HG02981 (cell line): ENCODE data around the gene SSC5D.
"Not testable (repeated sequence)": the region's sequence is repeated elsewhere in the genome, so short reads cannot be mapped to it uniquely, and the experiment has no call there.

Source experiments
- ATAC-seq: cut with Tn5 transposase; IDR thresholded peaks from one replicate; pipeline ENCODE4 v1.9.1; 2021; ENCODE audit warnings: mild to moderate bottlenecking, moderate library complexity; ENCODE audit not compliant: unreplicated experiment

Gene SSC5D

GRCh38 chr19:55486043-55486970, 1.9 kb upstream of the SSC5D start:
- no peak for ATAC-seq

- ATAC-seq: no peak
These were observed 989 bp upstream of the SSC5D start for GRCh38 chr19:55486971-55487923.

GRCh38 chr19:55488986-55489710, 912 bp downstream of the SSC5D start:
- no peak for ATAC-seq

GRCh38 chr19:55489711-55490477, 1.7 kb downstream of the SSC5D start:
- ATAC-seq: no peak

- ATAC-seq: no peak
These were observed 2.5 kb downstream of the SSC5D start for GRCh38 chr19:55490478-55491432.

GRCh38 chr19:55491546-55492360, 3.5 kb downstream of the SSC5D start:
- no peak for ATAC-seq

GRCh38 chr19:55492362-55492944, 4.2 kb downstream of the SSC5D start:
- no peak for ATAC-seq

GRCh38 chr19:55493052-55493644, 4.9 kb downstream of the SSC5D start:
- no peak for ATAC-seq

GRCh38 chr19:55493645-55494171, 5.5 kb downstream of the SSC5D start:
- ATAC-seq: no peak

GRCh38 chr19:55494172-55494761, 6.0 kb downstream of the SSC5D start:
- ATAC-seq: no peak

GRCh38 chr19:55495646-55496349, 7.6 kb downstream of the SSC5D start:
- ATAC-seq: no peak

- not testable (repeated sequence) for ATAC-seq
These were observed 8.6 kb downstream of the SSC5D start for GRCh38 chr19:55496820-55497219.

- no peak for ATAC-seq
These were observed 9.5 kb downstream of the SSC5D start for GRCh38 chr19:55497763-55498162.

- no peak for ATAC-seq
These were observed 10.1 kb downstream of the SSC5D start for GRCh38 chr19:55498246-55498840.

GRCh38 chr19:55500368-55500952, 12.2 kb downstream of the SSC5D start:
- no peak for ATAC-seq
